ENCODE measurements around the gene ADGRG3. TPM values are rescaled to one million over a fixed set of nuclear protein-coding genes. Genes with fewer than 3 reads are reported as not detected.
A peak's percentile ranks its signal among the peaks of the same experiment; 100 is the strongest.

The ADGRG3 gene
- total and polyA plus RNA-seq, 2 of the 13 experiments (the other 11 are each of a cell fraction or from before 2014, with no cell fraction given) = 2.7 to 11.8 TPM

- no peak for TF ChIP-seq SIN3B (IDR thresholded peaks at IDR 0.05; ENCODE audit: low read length)
- no peak for TF ChIP-seq ZSCAN5A (CRISPR knock-in tag; IDR thresholded peaks at IDR 0.05; ENCODE audit: borderline replicate concordance)
- no peak for TF ChIP-seq ZNF737 (CRISPR knock-in tag; IDR thresholded peaks at IDR 0.05; ENCODE audit: borderline replicate concordance)
- TF ChIP-seq ZBTB8A (CRISPR knock-in tag; IDR thresholded peaks at IDR 0.05; ENCODE audit: borderline replicate concordance, low read depth) = no peak
- 0 out of 2 replicates have a peak, but pooled peaks have one; percentile 35 for TF ChIP-seq GLI4 (CRISPR knock-in tag; IDR thresholded peaks at IDR 0.05; ENCODE audit: borderline replicate concordance)
- TF ChIP-seq JUN (CRISPR knock-in tag; IDR thresholded peaks at IDR 0.05) = no peak; the same call in 1 of the 2 replicates
- no peak for TF ChIP-seq TRAFD1 (CRISPR knock-in tag; IDR thresholded peaks at IDR 0.05; ENCODE audit: borderline replicate concordance)
- peak; percentile 41; the same call in 1 of the 2 replicates for TF ChIP-seq HOXA3 (CRISPR knock-in tag; IDR thresholded peaks at IDR 0.05)
- no peak for TF ChIP-seq ZBTB37 (CRISPR knock-in tag; IDR thresholded peaks at IDR 0.05)
- TF ChIP-seq ZNF83 (CRISPR knock-in tag; IDR thresholded peaks at IDR 0.05; ENCODE audit: borderline replicate concordance) = no peak
- no peak; the same call in 1 of the 2 replicates for TF ChIP-seq HMGXB3 (CRISPR knock-in tag; IDR thresholded peaks at IDR 0.05; ENCODE audit: borderline replicate concordance)
- TF ChIP-seq ZNF598 (CRISPR knock-in tag; IDR thresholded peaks at IDR 0.05; ENCODE audit: borderline replicate concordance) = no peak; the same call in 1 of the 2 replicates
- TF ChIP-seq ZMYM3 (CRISPR knock-in tag; IDR thresholded peaks at IDR 0.05) = peak; percentile 51
- TF ChIP-seq ZNF770 (CRISPR knock-in tag; IDR thresholded peaks at IDR 0.05) = peak; percentile 46
- TF ChIP-seq BCL3 (CRISPR knock-in tag; IDR thresholded peaks at IDR 0.05) = no peak
These were observed 7.2 kb upstream of the ADGRG3 start (continued) for GRCh38 chr16:57660715-57661463.

Measured in HepG2 (cell line).